ENCODE measurements around the gene OR52I1. TPM values are rescaled to one million over a fixed set of nuclear protein-coding genes. Genes with fewer than 3 reads are reported as not detected.

Gene OR52I1, protein sequence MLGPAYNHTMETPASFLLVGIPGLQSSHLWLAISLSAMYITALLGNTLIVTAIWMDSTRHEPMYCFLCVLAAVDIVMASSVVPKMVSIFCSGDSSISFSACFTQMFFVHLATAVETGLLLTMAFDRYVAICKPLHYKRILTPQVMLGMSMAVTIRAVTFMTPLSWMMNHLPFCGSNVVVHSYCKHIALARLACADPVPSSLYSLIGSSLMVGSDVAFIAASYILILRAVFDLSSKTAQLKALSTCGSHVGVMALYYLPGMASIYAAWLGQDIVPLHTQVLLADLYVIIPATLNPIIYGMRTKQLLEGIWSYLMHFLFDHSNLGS
- not detected for total RNA-seq
- not detected for total RNA-seq (2013)
- total RNA-seq: 0 reads per million in 29 experiments

DNA sequence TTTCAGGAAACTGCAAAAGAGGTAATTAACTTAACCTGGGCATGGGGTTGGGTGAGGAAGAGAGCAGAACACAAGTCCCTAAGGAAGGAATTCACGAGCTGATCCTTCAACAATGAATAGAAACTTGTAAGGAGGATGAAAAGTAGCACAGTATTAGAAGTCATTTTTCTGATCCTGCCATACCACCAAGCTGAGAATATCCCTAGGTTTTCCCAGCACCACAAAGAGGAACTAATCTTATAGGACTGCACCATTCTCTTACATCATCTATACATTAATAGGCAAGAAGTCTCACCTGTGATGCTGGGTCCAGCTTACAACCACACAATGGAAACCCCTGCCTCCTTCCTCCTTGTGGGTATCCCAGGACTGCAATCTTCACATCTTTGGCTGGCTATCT, at the start of gene OR52I1:
OR52I1 (plus strand) TSS at position 301 of the 400 bp plus-strand sequence; CDS start at position 301, 0 bp downstream.
- no peak for DNase-seq

DNA sequence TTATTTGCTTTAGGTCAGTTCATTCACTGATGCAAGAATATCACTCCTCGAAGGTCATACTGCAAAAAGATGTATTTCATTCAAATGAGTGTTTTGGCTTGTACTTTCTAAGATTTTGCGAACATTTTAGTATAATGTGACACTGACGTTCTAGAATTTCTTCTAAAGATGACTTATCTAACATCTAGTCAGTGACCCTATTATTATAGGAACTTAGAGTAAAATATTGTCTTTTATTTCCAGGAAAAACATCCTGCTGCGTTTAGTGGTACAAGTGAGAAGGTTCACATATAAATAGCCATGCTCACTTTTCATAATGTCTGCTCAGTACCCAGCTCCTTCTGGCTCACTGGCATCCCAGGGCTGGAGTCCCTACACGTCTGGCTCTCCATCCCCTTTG, 48.9 kb upstream of the OR52I1 start, which contains the start of gene OR52M1:
OR52M1 (plus strand) TSS at position 301 of the 400 bp plus-strand sequence; CDS start at position 301, 0 bp downstream.
- Mint-ChIP-seq H3K27me3 (peaks cover 5 to 19% of the 10 kb centered on the region in 2 donors), H3K36me3 (no peaks in the 10 kb centered on the region), H3K4me3 (no peak within 1 kb of the TSS), H3K4me1 (no peaks in the 10 kb centered on the region), H3K9me3 (no peaks in the 10 kb centered on the region), H3K27ac (no peak within 1 kb of the TSS)
- DNase-seq: no peak
- no peak within 1 kb of the TSS for H3K27ac ChIP-seq (ENCODE audit: low read length)
- no peaks in the 10 kb centered on the region for H3K4me1 ChIP-seq (ENCODE audit: control insufficient read depth in 1 of 2, extremely low read depth in 1 of 2, insufficient read depth in 2 of 2, low read length in 2 of 2)
- POLR2A ChIA-PET: no interaction called here
- no peaks in the 10 kb centered on the region for H3K9me3 ChIP-seq
- no peaks in the 10 kb centered on the region for H3K36me3 ChIP-seq (ENCODE audit: control insufficient read depth in 2 of 2, extremely low read depth in 1 of 2, insufficient read depth in 1 of 2, low read length in 1 of 2)
- H3K27me3 ChIP-seq (replicated peaks in 1 of 2; ENCODE audit: control insufficient read depth in 2 of 2, extremely low read depth in 1 of 2, insufficient read depth in 2 of 2, low read length in 1 of 2): peaks cover 0 to 6% of the 10 kb centered on the region in 2 experiments
- CTCF ChIA-PET: no interaction called here
- no peak for ATAC-seq (replicated peaks in 1 of 4)
- WGBS (ENCODE audit: insufficient coverage): no CpG with 5 or more reads among the region's 5 CpGs
- H3K4me3 ChIP-seq (ENCODE audit: control insufficient read depth in 1 of 2, extremely low read depth in 1 of 2, low read length in 1 of 2): no peak within 1 kb of the TSS

More for the DNA sequence above, at the start of gene OR52I1:
- Mint-ChIP-seq H3K27ac (no peak within 1 kb of the TSS), H3K27me3 (no peaks in the 10 kb centered on the region), H3K36me3 (peaks cover 37% of the 10 kb centered on the region), H3K4me1 (peaks cover 0 to 2% (median 0%) of the 10 kb centered on the region in 3 donors), H3K9me3 (no peaks in the 10 kb centered on the region), H3K4me3 (no peak within 1 kb of the TSS)
- WGBS (ENCODE audit: insufficient coverage): no CpG with 5 or more reads among the region's 1 CpG
- peaks cover 5 to 6% of the 10 kb centered on the region in 2 donors for H3K36me3 ChIP-seq (ENCODE audit: control insufficient read depth in 2 of 2, extremely low read depth in 1 of 2, insufficient read depth in 1 of 2, low read length in 1 of 2)
- H3K27ac ChIP-seq (ENCODE audit: low read length): no peak within 1 kb of the TSS
- H3K4me1 ChIP-seq (ENCODE audit: control insufficient read depth in 1 of 2, extremely low read depth in 1 of 2, insufficient read depth in 2 of 2, low read length in 2 of 2): no peaks in the 10 kb centered on the region
- POLR2A ChIA-PET: no interaction called here
- H3K9me3 ChIP-seq: no peaks in the 10 kb centered on the region
- CTCF ChIA-PET: no interaction called here
- H3K27me3 ChIP-seq (replicated peaks in 1 of 2; ENCODE audit: control insufficient read depth in 2 of 2, extremely low read depth in 1 of 2, insufficient read depth in 2 of 2, low read length in 1 of 2): no peaks in the 10 kb centered on the region
- no peak for ATAC-seq (replicated peaks in 1 of 4)
- H3K4me3 ChIP-seq (ENCODE audit: control insufficient read depth in 1 of 2, extremely low read depth in 1 of 2, low read length in 1 of 2): no peak within 1 kb of the TSS

DNA sequence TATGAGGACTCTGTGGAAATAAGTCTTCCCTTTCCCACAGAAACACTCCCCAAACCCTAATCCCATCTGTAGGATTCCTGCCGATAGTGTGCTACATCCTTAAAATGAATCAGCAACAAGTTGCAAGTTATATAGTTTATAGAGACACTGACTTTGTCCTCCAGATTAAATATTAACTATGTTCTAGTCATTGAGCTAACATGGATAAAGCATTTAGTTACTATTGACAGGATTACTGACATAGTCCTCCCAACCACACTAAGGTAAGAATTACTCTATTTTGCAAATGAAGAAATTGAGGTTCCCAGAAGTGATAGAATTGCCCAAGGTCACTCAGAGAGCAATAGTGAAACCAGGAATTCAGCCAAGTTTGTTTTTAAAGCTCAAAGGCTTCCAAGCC, 47.0 kb upstream of the OR52I1 start:
- Histone ChIP-seq H3K4me3 (ENCODE audit: control insufficient read depth in 1 of 2, extremely low read depth in 1 of 2, low read length in 1 of 2) (no peak overlapping the region), H3K27ac (ENCODE audit: low read length) (no peak overlapping the region), H3K9me3 (no peaks in the 10 kb centered on the region), H3K4me1 (ENCODE audit: control insufficient read depth in 1 of 2, extremely low read depth in 1 of 2, insufficient read depth in 2 of 2, low read length in 2 of 2) (no peaks in the 10 kb centered on the region), H3K36me3 (ENCODE audit: control insufficient read depth in 2 of 2, extremely low read depth in 1 of 2, insufficient read depth in 1 of 2, low read length in 1 of 2) (no peaks in the 10 kb centered on the region), H3K27me3 (replicated peaks in 1 of 2; ENCODE audit: control insufficient read depth in 2 of 2, extremely low read depth in 1 of 2, insufficient read depth in 2 of 2, low read length in 1 of 2) (peaks cover 0 to 14% of the 10 kb centered on the region in 2 experiments)
- no peak overlapping the region for H3K27ac Mint-ChIP-seq
- no peaks in the 10 kb centered on the region for H3K9me3 Mint-ChIP-seq
- ChIA-PET POLR2A (no interaction called here), CTCF (interaction anchor here (0.6 to 1.3 kb wide), 3 partner anchors 9 to 360 kb away, joined by 3 to 4 read pairs (median 3); no protein-coding TSS in a partner anchor)
- H3K36me3 Mint-ChIP-seq: no peaks in the 10 kb centered on the region
- no peak overlapping the region for H3K4me3 Mint-ChIP-seq
- DNase-seq (no peak), ATAC-seq (replicated peaks in 1 of 4) (no peak)
- peaks cover 11 to 25% of the 10 kb centered on the region in 2 donors for H3K27me3 Mint-ChIP-seq
- no peaks in the 10 kb centered on the region for H3K4me1 Mint-ChIP-seq
- WGBS (ENCODE audit: insufficient coverage): no CpG with 5 or more reads among the region's 1 CpG

DNA sequence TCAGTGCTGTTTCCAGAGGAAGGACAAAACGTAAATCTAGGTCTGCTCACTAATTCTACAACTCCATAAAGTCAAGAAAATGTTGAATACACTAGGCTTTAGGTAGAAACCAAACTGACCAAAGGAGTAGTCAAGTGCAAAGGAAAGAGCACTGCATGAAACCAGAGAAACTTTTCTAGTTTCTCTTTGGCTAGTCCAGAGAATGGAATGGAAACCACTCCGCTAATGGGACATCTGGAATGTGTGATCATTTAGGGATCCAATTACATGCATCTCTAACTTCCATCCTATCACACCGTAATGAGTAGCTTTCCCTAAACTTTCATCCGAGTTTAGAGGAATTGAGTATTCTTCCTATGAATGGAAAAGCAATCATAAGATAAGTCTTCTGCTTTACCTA, 46.4 kb upstream of the OR52I1 start:
- Mint-ChIP-seq H3K4me1 (no peaks in the 10 kb centered on the region), H3K36me3 (no peaks in the 10 kb centered on the region), H3K9me3 (no peaks in the 10 kb centered on the region), H3K4me3 (no peak overlapping the region), H3K27me3 (peaks cover 12 to 25% of the 10 kb centered on the region in 2 donors), H3K27ac (no peak overlapping the region)
- no peak overlapping the region for H3K27ac ChIP-seq (ENCODE audit: low read length)
- no peaks in the 10 kb centered on the region for H3K4me1 ChIP-seq (ENCODE audit: control insufficient read depth in 1 of 2, extremely low read depth in 1 of 2, insufficient read depth in 2 of 2, low read length in 2 of 2)
- no CpG with 5 or more reads among the region's 4 CpGs for WGBS (ENCODE audit: insufficient coverage)
- CTCF ChIA-PET: interaction anchor here in 1 of 2 donors (1.3 kb wide), 1 partner anchor 9 kb away, joined by 3 read pairs; no protein-coding TSS in a partner anchor
- peaks cover 0 to 15% of the 10 kb centered on the region in 2 experiments for H3K27me3 ChIP-seq (replicated peaks in 1 of 2; ENCODE audit: control insufficient read depth in 2 of 2, extremely low read depth in 1 of 2, insufficient read depth in 2 of 2, low read length in 1 of 2)
- no peaks in the 10 kb centered on the region for H3K36me3 ChIP-seq (ENCODE audit: control insufficient read depth in 2 of 2, extremely low read depth in 1 of 2, insufficient read depth in 1 of 2, low read length in 1 of 2)
- DNase-seq: no peak
- ATAC-seq (replicated peaks in 1 of 4): no peak
- H3K9me3 ChIP-seq: no peaks in the 10 kb centered on the region
- POLR2A ChIA-PET: no interaction called here
- H3K4me3 ChIP-seq (ENCODE audit: control insufficient read depth in 1 of 2, extremely low read depth in 1 of 2, low read length in 1 of 2): no peak overlapping the region

DNA sequence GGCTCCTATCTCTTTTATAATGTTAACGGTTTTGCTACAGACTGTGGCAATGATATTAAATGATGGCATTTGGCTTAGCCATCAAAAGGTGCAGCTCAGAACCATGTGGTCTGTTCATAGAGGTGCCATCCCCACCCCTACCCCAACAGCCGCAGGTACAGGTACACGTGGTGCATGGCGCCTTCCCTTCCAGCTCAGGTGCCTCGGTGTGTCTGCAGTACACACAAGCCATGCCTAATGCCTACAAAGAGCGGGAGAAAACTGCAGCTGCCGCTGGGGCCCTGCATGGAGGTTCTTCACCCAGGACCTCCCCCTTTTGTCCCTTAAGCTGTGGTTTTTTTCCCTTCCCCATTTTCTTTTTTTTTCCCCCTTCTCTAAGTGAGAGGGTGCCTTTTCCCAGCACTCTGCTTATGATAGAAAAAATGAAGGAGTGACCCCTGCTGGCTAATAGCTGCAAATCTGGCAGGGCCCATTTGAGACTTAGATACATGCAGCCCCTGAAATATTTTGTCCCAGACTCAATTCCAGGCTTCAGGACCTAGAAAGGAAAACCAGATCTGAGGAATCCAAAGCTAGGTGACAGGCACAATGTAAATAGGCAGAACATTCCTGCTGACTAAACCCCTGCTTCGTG, 42.4 kb upstream of the OR52I1 start:
- Mint-ChIP-seq H3K36me3 (no peaks in the 10 kb centered on the region), H3K27me3 (peaks cover 17 to 35% of the 10 kb centered on the region in 2 donors), H3K9me3 (no peaks in the 10 kb centered on the region), H3K27ac (no peak overlapping the region), H3K4me3 (no peak overlapping the region), H3K4me1 (no peaks in the 10 kb centered on the region)
- Histone ChIP-seq H3K36me3 (ENCODE audit: control insufficient read depth in 2 of 2, extremely low read depth in 1 of 2, insufficient read depth in 1 of 2, low read length in 1 of 2) (no peaks in the 10 kb centered on the region), H3K27ac (ENCODE audit: low read length) (no peak overlapping the region), H3K4me1 (ENCODE audit: control insufficient read depth in 1 of 2, extremely low read depth in 1 of 2, insufficient read depth in 2 of 2, low read length in 2 of 2) (no peaks in the 10 kb centered on the region), H3K27me3 (replicated peaks in 1 of 2; ENCODE audit: control insufficient read depth in 2 of 2, extremely low read depth in 1 of 2, insufficient read depth in 2 of 2, low read length in 1 of 2) (peaks cover 0 to 15% of the 10 kb centered on the region in 2 experiments), H3K9me3 (no peaks in the 10 kb centered on the region), H3K4me3 (ENCODE audit: control insufficient read depth in 1 of 2, extremely low read depth in 1 of 2, low read length in 1 of 2) (no peak overlapping the region)
- DNase-seq: peak in 1 of 35 experiments; percentile 8
- POLR2A ChIA-PET: no interaction called here
- no peak for ATAC-seq (replicated peaks in 1 of 4)
- CTCF ChIA-PET: interaction anchor here (0.5 to 0.7 kb wide), 2 partner anchors 24 to 364 kb away, joined by 3 to 4 read pairs; no protein-coding TSS in a partner anchor
- WGBS (ENCODE audit: insufficient coverage): 79% methylated on average over 4 of the region's 8 CpGs

DNA sequence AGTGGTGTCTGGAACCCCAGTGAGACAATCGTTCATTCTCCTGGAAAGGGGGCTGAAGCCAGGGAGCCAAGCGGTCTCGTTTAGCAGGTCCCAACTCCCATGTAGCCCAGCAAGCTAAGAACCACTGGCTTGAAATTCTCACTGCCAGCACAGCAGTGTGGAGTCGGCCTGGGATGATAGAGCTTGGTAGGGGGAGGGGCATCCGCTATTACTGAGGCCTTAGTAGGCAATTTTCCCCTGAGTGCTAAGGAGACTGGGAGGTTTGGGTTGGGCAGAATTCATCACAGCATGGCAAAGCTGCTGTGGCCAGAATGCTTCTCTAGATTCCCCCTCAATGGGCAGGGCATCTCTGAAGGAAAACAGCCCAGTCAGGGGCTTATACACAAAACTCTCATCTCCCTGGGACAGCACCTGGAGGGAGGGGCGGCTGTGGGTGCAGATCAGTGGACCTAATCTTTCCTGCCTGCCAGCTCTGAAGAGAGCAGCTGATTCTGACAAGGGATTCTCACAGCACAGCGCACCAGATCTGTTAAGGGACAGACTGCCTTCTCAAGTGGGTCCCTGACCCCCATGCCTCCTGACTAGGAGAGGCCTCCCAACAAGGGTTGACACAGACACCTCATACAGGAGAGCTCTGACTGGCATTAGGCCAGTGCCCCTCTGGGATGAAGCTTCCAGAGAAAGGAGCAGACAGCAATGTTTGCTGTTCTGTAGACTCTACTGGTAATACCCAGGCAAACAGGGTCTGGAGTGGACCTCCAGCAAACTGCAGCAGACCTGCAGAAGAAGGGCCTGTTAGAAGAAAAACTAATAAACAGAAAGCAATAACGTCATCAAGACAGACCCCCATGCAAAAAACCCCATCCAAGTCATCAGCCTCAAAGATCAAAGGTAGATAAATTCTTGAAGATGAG, 34.1 kb upstream of the OR52I1 start:
- Mint-ChIP-seq H3K4me3 (no peak overlapping the region), H3K36me3 (no peaks in the 10 kb centered on the region), H3K9me3 (peaks cover 4 to 9% (median 9%) of the 10 kb centered on the region in 3 donors), H3K27ac (no peak overlapping the region), H3K4me1 (no peaks in the 10 kb centered on the region), H3K27me3 (peaks cover 15 to 20% of the 10 kb centered on the region in 2 donors)
- no peak overlapping the region for H3K4me3 ChIP-seq (ENCODE audit: control insufficient read depth in 1 of 2, extremely low read depth in 1 of 2, low read length in 1 of 2)
- WGBS (ENCODE audit: insufficient coverage): 74% methylated on average over 4 of the region's 8 CpGs
- peaks cover 0 to 12% of the 10 kb centered on the region in 2 experiments for H3K27me3 ChIP-seq (replicated peaks in 1 of 2; ENCODE audit: control insufficient read depth in 2 of 2, extremely low read depth in 1 of 2, insufficient read depth in 2 of 2, low read length in 1 of 2)
- H3K4me1 ChIP-seq (ENCODE audit: control insufficient read depth in 1 of 2, extremely low read depth in 1 of 2, insufficient read depth in 2 of 2, low read length in 2 of 2): no peaks in the 10 kb centered on the region
- POLR2A ChIA-PET: no interaction called here
- ATAC-seq (replicated peaks in 1 of 4) (no peak), DNase-seq (no peak)
- CTCF ChIA-PET: no interaction called here
- H3K36me3 ChIP-seq (ENCODE audit: control insufficient read depth in 2 of 2, extremely low read depth in 1 of 2, insufficient read depth in 1 of 2, low read length in 1 of 2): no peaks in the 10 kb centered on the region
- H3K27ac ChIP-seq (ENCODE audit: low read length): no peak overlapping the region
- no peaks in the 10 kb centered on the region for H3K9me3 ChIP-seq
